GM21576 (cell line): ENCODE results near the gene DUSP10.

Source experiments
- ATAC-seq: cut with Tn5 transposase; IDR thresholded peaks from one replicate; pipeline ENCODE4 v1.9.1; 2021; ENCODE audit warnings: mild to moderate bottlenecking, moderate library complexity; ENCODE audit not compliant: unreplicated experiment

DUSP10 gene

DNA sequence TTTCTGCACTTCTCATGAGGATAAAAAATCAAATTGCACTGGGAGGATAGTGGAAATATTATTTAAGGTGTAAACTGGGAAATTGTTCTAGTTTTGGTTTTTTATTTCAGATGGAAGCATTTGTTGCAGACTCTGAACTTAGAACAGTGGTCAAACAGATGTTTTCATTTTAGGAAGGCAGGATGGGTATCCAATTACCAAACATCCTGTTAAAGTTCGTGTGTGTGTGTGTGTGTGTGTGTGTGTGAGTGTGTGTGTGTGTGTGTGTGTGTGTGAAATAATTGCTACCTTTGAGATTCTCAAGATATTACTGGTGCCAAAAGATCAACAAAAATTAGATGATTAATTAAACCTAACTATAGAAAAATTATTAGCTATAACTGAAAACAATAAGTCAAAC lies 24.3 kb upstream of the DUSP10 start:
- no peak for ATAC-seq

DNA sequence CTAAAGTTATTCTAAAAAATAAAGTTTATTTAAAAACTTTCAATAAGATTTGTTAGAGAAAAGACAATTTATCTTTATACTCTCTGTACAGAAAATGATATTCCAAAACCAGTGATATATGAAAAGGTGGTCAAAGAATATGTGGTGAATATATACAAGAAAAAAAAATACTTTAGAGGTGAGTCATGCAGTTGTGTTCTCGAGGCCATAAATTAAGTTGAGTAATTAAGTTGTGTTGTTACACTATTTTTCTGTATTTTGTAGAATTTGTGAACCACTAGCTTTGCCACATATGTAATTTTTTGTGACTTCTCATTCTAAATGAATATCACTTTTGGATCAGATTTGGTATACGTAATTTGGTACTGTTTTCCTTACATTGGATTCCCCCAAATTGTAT lies 23.6 kb upstream of the DUSP10 start:
- no peak for ATAC-seq

DNA sequence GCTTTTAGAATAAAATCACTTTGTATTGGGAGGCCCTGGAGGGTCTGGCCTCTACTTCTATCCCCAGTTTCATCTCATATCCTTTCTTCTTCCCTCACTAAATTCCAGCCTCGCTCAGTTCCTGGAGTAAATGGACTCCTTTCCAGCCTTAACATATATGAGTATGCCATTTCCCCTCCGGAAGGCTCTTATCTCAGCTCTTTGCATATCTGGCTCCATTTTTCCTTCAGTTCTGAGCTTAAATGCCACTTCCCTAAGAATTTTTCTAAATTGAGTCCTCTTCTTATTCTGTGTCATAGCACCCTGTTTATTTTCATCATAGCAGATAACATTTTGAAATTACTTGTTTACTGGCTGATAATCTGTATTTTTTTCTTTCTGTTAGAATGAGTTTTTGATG lies 20.2 kb upstream of the DUSP10 start:
- ATAC-seq = no peak

DNA sequence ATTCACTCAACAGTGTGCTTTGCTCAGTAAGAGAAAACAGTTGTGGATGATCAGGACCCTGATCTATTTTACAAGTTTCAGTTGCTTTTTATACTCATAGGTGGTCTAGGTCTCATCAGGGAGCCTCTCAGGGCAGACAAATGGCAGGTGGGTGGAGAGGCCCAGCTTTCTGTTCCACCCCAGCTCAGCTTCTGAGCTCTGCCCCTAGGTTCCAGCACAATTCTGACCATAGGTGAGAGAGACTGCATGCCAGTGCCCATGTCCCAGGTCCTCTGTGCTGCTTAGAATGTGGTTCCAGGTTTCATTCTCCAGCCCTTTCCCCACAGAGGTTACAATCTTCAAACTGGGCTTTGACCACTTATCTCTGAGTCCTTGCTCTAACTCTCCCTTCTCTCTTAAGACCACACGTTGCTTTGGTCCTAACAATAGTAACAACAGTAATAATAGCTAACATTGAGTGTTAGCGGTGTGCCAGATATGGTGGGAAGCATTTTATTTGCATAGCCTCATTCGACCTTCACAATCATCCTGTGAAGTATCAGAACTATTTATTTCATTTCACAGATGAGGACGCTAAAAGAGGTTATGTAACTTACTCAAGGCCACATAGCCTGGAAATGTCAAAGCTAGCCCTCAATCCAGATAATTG lies 19.6 kb upstream of the DUSP10 start:
- peak; percentile 71 for ATAC-seq

DNA sequence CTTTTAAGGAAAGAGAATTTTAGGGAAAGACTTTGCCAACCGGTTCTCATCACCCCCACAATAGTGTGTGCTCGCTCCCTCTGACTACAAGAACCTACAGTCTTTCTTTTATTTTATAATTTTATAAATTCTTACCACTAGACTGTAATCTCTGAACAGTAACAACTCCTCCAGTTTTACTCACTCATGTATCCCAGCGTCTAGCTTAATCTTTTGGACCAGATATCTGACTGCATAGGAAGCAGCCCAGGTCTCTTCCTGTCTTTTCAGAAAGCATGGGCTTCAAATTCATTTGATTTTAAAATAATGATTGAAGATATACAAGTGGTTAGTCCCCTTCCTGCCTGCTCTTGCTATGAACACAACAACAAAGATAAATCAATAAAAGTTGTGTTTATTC lies 19.0 kb upstream of the DUSP10 start:
- no peak for ATAC-seq

DNA sequence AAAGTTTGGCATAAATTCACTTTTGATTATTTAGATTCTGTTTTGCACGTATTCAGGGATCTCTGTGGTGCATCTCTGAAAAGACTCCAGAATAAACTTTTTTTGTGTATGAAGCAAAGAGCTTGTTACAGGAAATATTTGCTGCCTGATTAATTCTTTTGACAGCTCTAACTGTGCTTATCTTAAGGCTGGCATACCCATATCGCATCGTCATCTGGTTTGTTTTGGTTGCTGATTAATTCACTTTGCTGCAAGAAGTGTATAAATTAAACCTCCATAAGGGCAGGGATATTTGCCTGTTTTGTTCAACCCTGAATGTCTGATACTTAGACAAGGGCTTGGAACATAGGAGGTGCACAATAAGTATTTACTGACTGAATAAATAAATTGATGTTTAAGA lies 17.5 kb upstream of the DUSP10 start:
- no peak for ATAC-seq

DNA sequence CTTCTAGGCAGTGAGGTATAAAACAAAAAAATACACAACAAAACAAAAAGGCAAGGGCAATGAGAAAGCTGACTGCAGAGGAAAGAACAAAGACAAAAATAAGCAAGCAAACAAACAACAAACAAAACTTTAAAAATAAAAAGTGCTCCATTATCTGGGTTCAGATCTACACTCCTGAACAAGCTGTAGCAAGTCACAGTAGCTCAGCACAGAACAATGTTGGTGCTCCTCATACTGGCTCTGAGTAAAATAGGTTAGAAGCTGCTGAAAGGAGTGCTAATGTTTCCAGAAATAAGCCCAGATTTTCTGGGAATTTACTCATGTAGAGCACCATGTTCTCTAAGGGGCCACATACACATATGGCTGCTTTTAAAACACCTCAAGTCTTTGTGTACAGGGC lies 16.6 kb upstream of the DUSP10 start:
- no peak for ATAC-seq

DNA sequence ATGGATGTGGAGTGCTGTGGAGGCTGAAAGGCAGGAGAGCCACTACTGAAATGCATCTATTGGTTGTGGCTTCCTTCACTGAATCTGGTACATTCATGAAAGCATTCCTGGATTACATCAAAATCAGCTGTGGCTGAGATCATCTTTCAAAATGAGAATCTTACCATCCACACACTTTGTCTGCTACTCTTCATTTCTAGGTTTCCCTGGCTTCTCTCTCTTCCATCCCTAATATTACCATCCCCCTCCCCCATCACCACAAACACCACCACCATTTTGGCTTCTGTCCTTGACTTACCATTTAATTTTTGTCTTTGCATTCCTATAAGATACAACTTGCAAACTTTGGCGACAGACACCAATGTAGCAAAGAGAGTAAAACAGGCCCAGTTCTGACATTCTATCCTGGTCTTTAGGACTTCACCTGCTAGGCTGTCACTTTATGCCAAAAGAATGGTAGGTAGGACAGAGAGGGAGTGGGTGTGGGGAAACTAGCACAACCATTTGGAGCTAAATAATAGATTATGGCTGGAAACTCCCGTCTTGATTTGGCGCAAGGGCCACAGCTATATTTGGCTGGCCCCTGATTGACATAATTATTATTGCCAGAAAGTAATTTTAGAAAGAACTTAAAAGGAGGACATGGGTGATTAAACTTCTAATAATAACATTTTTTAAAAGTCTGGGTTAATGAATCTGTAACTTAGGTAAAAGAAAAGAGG lies 15.1 kb upstream of the DUSP10 start:
- no peak for ATAC-seq

DNA sequence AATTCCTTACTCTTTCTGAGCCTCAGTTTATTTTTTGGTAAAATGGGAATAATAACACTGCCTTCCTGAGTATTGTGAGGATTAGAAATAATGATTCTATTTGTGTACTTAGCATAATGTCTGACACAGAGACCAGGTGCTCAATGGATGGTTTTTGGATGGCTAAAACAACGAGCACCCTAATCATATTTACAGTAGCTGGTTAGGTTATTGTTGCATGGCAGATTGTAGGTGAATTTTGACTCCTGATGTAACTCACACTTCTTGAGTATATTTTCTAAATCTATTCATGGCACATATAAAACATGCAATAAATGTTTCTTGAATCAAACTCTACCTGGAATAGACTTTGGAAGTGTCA lies 11.9 kb upstream of the DUSP10 start:
- peak; percentile 33 for ATAC-seq

DNA sequence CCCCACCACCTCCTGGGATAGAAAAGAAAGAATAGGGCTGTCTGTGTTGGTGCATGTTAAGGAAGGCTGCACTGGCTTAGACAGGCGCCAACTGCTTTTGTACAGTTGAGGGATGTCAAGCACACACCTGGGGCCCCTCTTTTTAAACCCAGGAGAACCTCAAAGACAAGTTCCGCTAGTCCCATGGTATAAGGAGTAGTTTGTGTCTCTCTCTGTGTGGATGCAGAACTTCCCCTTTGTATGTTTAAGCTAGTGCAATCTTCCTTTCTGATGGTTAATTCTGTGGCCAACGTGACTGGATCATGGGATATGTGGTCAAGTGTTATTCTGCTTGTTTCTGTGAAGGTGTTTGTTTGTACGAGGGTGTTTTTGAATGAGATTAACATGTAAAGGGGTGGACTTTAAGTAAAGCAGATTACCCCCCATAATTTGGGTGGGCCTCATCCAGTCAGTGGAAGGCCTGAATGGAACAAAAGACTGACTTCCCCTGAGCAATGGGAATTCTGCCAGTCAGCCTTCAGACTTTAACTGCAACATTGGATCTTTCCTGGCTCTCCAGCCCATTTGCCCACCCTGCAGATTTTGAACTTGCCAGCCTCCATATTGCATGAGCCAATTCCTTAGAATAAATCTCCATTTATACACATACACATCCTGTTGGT lies 9.5 kb upstream of the DUSP10 start:
- ATAC-seq = no peak

DNA sequence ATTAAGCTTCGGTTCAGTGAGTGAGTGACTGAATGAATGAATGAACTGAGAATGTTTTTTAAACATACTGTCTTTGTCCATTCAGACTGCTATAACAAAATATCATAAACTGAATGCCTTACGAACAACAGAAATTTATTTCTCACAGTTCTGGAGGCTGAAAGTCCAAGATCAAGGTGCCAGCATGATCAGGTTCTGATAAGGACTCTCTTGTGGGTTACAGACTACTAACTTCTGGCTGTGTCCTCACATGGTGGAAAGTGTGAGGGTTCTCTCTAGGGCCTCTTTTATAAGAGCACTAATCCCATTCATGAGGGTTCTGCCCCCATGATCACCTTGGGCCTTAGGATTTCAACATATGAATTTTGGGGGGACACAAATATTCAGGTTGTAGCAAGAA lies 7.1 kb upstream of the DUSP10 start:
- ATAC-seq = no peak

DNA sequence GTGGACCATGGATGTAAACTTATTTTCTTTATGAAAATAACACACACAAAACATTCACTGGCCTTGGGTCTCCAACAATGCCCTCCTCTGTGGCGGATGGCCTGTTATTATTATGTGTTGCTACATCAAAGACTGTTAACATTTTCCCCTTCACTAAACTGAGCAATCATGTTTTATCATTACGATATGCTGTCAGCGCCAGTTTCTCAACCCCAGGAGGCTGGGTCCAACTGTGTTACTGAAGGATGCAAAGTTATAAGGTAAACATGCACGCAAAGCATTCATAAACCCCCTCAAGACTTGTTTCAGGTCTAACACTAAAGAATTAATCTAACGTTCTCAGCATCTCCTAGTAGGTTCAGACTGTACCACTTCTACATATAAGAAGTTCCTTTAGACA lies 6.0 kb upstream of the DUSP10 start:
- no peak for ATAC-seq

DNA sequence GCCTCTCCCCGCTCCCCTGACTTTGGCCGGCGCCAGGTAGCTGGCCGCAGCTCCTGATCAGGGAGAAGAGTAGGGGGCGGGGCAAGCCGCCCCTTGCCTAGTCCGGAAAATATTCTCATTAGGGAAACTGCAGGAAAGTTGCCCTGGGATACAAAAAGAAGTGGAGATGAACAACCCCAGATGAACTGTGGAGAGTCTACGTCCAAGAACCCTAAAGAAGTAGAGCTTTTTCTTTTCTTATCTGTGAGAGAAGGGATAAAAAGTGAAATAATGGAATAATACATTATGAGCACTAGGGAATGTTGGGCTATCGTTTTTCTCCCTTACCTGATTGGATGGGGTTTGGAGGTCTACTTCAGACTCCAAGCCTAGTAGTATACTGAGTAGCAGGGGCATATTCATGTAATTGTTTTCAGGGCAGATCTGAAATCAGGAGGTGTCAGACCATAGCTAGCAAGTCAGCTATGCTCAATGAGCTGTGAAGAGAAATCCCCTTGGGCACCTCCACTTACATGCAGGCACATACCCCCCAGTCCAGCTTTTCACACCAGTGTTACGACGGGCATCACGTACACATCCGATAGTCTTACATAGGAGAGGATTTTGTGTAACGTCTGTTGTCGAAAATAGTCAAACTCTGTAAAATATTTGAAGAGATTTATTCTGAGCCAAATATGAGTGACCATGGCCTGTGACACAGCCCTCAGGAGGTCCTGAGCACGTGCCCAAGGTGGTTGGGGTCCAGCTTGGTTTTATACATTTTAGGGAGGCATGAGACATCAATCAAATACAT lies 1.7 kb upstream of the DUSP10 start:
- ATAC-seq = no peak

DNA sequence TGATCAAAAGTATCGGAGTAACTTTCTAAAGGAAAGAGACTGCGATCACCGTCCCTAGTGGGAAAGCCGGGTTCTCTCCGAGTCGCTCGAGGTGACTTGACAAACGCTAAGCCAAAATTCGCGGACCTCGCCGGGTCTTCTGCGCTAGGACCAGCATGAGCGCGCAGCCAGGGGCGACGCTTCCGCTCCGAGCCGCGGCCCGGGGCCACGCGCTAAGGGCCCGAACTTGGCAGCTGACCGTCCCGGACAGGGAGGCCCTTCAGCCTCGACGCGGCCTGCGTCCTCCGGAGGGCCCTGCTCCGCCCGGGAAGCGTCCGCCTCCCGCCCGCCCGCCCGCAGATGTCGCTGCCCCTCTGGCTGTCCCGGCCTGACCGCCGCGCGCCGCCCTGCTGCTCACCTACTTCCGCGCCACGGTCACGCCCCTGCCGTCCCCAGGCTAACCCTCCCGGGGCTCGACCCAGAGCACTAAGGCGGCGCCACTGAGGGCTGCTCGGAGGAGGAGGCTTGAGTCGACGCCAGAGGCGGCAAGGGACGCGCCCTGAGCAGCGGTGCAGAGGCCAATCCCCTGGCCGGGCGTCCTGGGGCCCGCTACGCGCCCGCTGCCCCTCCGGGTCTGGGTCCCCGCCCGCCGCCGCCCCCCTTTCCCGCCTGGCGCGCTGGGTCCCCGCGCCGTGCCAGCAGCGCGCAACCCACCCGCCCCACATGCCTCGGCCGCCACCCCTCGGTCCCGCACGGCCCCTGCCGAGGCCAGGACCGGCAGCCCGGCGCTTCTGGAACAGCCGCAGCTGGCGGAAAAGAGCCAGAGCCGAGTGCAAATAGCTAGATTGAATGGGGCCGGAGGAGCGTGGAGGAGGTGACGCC lies 896 bp upstream of the DUSP10 start:
- ATAC-seq = peak; percentile 42

DNA sequence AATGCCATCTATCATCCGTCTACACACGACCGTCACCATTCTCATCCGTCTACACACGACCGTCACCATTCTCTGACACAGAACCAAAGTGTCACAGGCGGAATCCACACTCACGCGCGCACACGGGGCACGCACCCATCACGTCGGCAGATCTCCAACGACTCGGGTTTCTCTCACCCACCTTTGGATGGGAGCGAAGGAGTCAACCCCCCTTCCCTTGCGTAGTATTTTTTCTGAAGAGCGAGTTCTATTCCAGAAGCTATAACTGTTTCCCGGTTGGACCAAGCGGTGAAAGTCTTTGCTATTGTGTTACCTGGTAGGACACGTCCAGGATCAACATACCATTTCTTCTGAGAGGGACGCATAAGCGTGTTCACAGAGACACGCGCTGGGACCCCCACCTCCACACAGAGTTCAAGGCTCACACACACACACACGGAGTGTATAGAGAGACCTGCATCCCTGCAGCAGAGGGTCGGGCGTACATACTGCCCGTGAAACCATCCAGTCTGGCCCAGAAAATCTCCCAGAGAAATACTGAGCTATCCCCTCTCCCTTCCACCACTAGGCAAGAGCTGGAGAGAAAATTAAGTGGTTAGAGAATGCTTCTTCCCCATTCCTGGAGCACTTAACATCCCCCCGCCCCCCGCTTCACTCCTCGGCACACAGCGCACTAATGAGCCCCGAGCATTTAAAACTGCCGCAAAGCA lies 741 bp downstream of the DUSP10 start:
- no peak for ATAC-seq

DNA sequence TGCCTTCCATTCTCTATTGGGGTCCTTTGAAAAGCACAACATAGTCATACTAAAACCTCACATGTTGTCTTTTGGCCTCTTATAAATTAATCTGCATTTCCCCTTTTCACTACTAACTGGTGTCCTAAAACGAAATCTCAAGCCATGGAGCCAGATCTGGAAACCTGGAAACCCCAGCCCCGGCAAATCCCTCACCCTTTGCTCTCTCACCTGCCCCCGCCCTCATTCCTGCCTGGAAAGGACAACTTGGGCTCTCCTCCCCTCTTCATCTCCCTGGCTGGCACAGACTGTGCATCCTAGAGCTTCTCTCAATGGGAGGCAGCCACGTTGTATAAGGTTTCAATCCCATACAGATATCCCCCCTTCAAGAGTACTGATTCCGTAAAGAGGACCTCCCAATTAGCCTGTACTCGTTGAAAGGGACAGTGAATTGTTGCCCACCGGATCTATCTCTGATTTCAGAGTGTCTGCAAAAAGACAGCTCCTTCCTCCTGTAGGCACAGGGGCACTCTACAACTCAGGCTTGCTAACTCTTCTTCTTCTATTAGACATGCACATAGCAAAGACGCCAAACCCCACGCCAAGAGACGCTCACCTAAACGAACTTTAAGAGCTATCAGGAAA lies 1.4 kb downstream of the DUSP10 start:
- ATAC-seq = no peak

DNA sequence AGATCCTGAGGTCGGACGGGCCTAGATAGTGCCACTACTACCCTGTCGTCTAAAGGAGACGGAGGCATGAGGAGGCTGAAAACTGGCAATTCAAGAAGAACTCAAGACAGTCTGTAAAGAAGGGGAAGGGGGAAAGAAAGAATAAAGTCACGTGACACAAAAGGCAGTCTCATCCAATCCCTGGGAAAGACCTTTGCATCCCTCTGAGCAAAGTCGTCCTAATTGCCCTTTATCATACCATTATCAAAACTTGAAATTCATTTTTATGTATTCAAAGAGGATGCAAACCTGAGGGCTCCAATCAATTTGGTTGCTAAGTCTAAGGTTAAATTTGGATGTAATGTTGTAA lies 2.2 kb downstream of the DUSP10 start:
- ATAC-seq = no peak

DNA sequence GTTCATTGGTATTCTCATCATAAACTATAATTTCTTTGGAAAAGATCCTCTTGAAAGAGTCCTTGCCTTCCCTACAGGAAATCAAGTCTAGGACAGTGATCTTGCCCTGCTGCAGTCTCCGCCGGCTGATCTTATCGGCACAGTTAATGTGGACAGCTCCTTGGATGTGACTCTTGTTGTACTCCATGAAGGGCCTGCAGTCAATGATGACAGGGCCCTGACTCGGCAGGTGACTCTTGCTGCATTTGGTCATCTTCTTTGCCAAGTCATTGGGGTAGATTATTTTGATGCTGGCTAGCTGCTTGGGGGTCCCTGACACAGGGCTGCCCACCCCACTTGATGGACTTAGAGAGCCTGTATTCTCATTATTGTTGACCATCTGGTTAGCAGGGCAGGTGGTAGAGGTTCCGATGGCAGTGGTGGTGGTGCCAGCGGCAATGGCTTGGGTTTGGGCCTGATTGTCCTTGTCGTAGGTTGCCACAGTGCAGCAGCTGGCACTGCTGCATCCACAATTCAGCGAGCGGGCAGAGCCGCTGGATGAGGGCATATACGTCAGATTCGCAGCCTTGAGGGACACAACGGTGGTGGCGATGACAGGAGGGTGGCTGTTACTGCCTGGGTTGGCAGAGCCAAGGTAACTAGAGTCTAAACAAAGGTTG lies 2.7 kb downstream of the DUSP10 start:
- ATAC-seq = no peak

DNA sequence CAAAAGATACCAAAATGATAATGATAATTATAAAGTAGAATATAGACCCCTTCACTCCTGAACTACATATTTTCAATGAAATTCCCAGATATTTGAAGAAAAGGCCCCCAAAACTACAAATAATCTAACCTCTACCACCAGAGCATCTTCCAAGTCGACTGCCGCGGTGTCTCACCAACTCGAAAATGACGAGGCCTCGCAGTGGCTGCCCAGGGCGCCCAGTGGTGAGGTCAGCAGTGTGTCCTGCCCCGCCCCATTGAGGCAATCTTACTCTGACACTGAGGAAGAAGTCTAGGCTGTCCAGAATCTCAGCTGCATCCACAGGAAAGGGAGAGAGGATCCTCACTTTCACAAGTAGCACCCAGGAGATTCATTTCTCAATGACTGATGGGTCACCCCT lies 5.2 kb downstream of the DUSP10 start:
- ATAC-seq = no peak
